Measurements from ENCODE around the gene PRDX4. TPM values are rescaled to one million over a fixed set of nuclear protein-coding genes. Genes with fewer than 3 reads are reported as not detected.
"Not testable (repeated sequence)": the region's sequence is repeated elsewhere in the genome, so short reads cannot be mapped to it uniquely, and the experiment has no call there.

Gene PRDX4
- total RNA-seq, 1 experiment from 2014 or later = 155 TPM

DNA sequence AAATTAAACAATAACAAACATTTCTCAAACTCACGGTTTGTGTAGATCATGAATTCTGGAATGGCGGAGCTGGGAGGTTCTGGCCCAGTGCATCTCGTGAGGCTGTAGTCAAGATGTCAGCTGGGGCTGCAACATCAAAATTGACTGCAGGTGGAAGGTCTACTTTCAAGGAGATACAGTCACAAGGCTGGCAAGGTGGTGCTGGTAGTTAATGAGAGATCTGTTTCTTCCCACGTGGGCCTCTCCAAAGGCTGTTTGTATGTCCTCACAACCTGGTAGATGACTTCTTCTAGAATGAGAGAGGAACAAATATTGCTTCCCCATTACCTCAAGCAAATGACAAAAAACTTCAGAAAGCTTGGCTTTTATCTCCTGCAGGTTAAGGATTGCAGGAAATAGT, 8.0 kb upstream of the PRDX4 start:
- Histone ChIP-seq H3K4me1 (ENCODE audit: insufficient read depth, low read length, poor library complexity, severe bottlenecking) (no peaks in the 10 kb centered on the region), H3K27ac (ENCODE audit: low read depth, low read length, poor library complexity, severe bottlenecking) (no peak overlapping the region), H3K9me3 (ENCODE audit: low read depth, low read length, poor library complexity, severe bottlenecking) (no peaks in the 10 kb centered on the region), H3K27me3 (replicated peaks; ENCODE audit: insufficient read depth, low read depth, low read length, poor library complexity) (no peaks in the 10 kb centered on the region), H3K36me3 (ENCODE audit: insufficient read depth, low read length, poor library complexity, severe bottlenecking) (no peaks in the 10 kb centered on the region), H3K4me3 (ENCODE audit: low read depth, low read length, poor library complexity, severe bottlenecking) (no peak overlapping the region)
- DNase-seq (ENCODE audit: low spot score) = no peak
- ChIA-PET POLR2A (ENCODE audit: low non-redundant PET) (no interaction called here), CTCF (no interaction called here)
- TF ChIP-seq EZH2 (IDR thresholded peaks at IDR 0.05; ENCODE audit: borderline replicate concordance, low read depth, low read length, poor library complexity, severe bottlenecking) (no peak), CTCF (conservative IDR thresholded peaks at IDR 0.05; ENCODE audit: low read depth, low read length) (no peak)
- intact Hi-C loops (cut with micrococcal nuclease; ENCODE audit: unreplicated experiment) = no loop called here
- BruUV-seq (replicated peaks) = no TSS peak

DNA sequence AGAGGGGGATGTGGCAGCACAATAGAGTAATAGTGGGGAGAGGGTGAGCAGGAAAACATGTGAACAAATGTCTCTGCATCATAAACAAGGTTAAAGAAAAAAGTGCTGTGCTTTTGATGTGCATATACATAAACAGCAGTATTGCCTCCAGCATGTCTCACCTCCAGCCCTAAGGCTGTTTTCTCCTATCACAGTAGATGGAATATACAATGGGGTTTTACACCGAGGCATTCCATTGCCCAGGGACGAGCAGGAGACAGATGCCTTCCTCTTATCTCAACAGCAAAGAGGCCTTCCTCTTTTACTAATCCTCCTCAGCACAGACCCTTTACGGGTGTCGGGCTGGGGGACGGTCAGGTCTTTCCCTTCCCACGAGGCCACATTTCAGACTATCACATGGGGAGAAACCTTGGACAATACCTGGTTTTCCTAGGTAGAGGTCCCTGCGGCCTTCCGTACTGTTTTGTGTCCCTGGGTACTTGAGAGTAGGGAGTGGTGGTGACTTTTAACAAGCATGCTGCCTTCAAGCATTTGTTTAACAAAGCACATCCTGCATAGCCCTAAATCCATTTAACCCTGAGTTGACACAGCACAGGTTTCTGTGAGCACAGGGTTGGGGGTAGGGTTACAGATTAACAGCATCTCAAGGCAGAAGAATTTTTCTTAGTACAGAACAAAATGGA, 7.1 kb upstream of the PRDX4 start:
- H3K4me1 ChIP-seq (ENCODE audit: insufficient read depth, low read length, poor library complexity, severe bottlenecking); H3K27me3 ChIP-seq (replicated peaks; ENCODE audit: insufficient read depth, low read depth, low read length, poor library complexity); H3K36me3 ChIP-seq (ENCODE audit: insufficient read depth, low read length, poor library complexity, severe bottlenecking); BruUV-seq (replicated peaks); CTCF ChIA-PET; intact Hi-C loops (cut with micrococcal nuclease; ENCODE audit: unreplicated experiment); H3K9me3 ChIP-seq (ENCODE audit: low read depth, low read length, poor library complexity, severe bottlenecking); H3K27ac ChIP-seq (ENCODE audit: low read depth, low read length, poor library complexity, severe bottlenecking); DNase-seq (ENCODE audit: low spot score); POLR2A ChIA-PET (ENCODE audit: low non-redundant PET); H3K4me3 ChIP-seq (ENCODE audit: low read depth, low read length, poor library complexity, severe bottlenecking): not testable (repeated sequence)

DNA sequence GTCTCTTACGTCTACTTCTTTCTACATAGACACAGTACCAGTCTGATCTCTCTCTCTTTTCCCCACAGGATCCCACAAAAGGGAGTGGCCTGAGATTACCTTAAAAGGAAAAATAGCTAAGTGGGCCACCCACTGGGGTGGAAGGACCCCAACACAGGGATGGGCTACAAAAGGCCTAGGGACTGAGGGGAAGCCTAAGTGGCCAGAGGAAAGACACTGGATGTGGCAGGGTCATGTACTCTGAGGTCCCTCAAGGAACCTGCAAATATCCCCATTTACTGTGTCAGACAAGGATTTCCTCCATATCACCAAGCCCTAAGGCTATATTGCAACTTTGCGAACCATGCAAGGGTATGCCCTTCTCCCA, 6.5 kb upstream of the PRDX4 start:
- H3K27me3 ChIP-seq (replicated peaks; ENCODE audit: insufficient read depth, low read depth, low read length, poor library complexity) = no peaks in the 10 kb centered on the region
- no peaks in the 10 kb centered on the region for H3K4me1 ChIP-seq (ENCODE audit: insufficient read depth, low read length, poor library complexity, severe bottlenecking)
- no TSS peak for BruUV-seq (replicated peaks)
- POLR2A ChIA-PET (ENCODE audit: low non-redundant PET) = no interaction called here
- TF ChIP-seq EZH2 (IDR thresholded peaks at IDR 0.05; ENCODE audit: borderline replicate concordance, low read depth, low read length, poor library complexity, severe bottlenecking) = no peak
- no peak for TF ChIP-seq CTCF (conservative IDR thresholded peaks at IDR 0.05; ENCODE audit: low read depth, low read length)
- H3K9me3 ChIP-seq (ENCODE audit: low read depth, low read length, poor library complexity, severe bottlenecking) = no peaks in the 10 kb centered on the region
- no peaks in the 10 kb centered on the region for H3K36me3 ChIP-seq (ENCODE audit: insufficient read depth, low read length, poor library complexity, severe bottlenecking)
- no peak overlapping the region for H3K4me3 ChIP-seq (ENCODE audit: low read depth, low read length, poor library complexity, severe bottlenecking)
- CTCF ChIA-PET = no interaction called here
- intact Hi-C loops (cut with micrococcal nuclease; ENCODE audit: unreplicated experiment) = no loop called here
- no peak for DNase-seq (ENCODE audit: low spot score)
- H3K27ac ChIP-seq (ENCODE audit: low read depth, low read length, poor library complexity, severe bottlenecking) = no peak overlapping the region

DNA sequence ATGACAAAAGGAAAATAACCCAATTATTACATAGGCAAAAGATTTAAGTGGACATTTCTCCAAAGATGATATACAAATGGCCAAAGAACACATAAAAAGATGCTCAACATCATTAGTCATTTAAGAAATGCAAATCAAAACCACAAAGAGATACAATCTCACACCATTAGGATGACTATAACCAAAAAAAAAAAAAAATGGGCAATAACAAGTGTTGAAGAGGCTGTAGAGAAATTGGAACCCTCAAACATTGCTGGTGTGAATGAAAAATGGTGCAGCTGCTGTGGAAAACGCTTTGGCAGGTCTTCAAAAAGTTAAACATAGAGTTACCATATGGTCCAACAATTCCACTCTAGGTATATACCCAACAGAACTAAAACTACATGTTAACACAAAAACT, 5.6 kb upstream of the PRDX4 start:
- no peak overlapping the region for H3K4me3 ChIP-seq (ENCODE audit: low read depth, low read length, poor library complexity, severe bottlenecking)
- BruUV-seq (replicated peaks) = no TSS peak
- H3K36me3 ChIP-seq (ENCODE audit: insufficient read depth, low read length, poor library complexity, severe bottlenecking) = no peaks in the 10 kb centered on the region
- H3K27me3 ChIP-seq (replicated peaks; ENCODE audit: insufficient read depth, low read depth, low read length, poor library complexity) = no peaks in the 10 kb centered on the region
- no peak for DNase-seq (ENCODE audit: low spot score)
- intact Hi-C loops (cut with micrococcal nuclease; ENCODE audit: unreplicated experiment) = no loop called here
- no peaks in the 10 kb centered on the region for H3K4me1 ChIP-seq (ENCODE audit: insufficient read depth, low read length, poor library complexity, severe bottlenecking)
- H3K27ac ChIP-seq (ENCODE audit: low read depth, low read length, poor library complexity, severe bottlenecking) = no peak overlapping the region
- CTCF ChIA-PET = no interaction called here
- H3K9me3 ChIP-seq (ENCODE audit: low read depth, low read length, poor library complexity, severe bottlenecking) = no peaks in the 10 kb centered on the region
- no peak for TF ChIP-seq EZH2 (IDR thresholded peaks at IDR 0.05; ENCODE audit: borderline replicate concordance, low read depth, low read length, poor library complexity, severe bottlenecking)
- no peak for TF ChIP-seq CTCF (conservative IDR thresholded peaks at IDR 0.05; ENCODE audit: low read depth, low read length)
- POLR2A ChIA-PET (ENCODE audit: low non-redundant PET) = no interaction called here
